Smooth muscle cell (in vitro differentiated cells): ENCODE measurements around the gene SLC15A3. TPM values are rescaled to one million over a fixed set of nuclear protein-coding genes. Genes with fewer than 3 reads are reported as not detected.

Experiments used
- DNase-seq: peaks from one replicate; lab custom pipeline; 2025; ENCODE audit not compliant: unreplicated experiment; lab: John Stamatoyannopoulos, UW
- H2AFZ ChIP-seq: fragments of 200-600 bp; sonication (generic); 2 replicates; pipeline ENCODE4 v1.6.0; 2016; ENCODE audit warnings: antibody characterized with exemption, low read depth, mild to moderate bottlenecking
- H3F3A ChIP-seq: fragments of 200-600 bp; sonication (generic); 2 replicates; pipeline ENCODE4 v1.6.0; 2017; ENCODE audit warnings: antibody characterized with exemption, low read depth
- H3K27ac ChIP-seq: fragments of 200-600 bp; sonication (generic); 2 replicates; pipeline ENCODE4 v1.5.1; 2016; ENCODE audit warnings: low read depth, mild to moderate bottlenecking
- H3K27me3 ChIP-seq: fragments of 200-600 bp; sonication (generic); 2 replicates; pipeline ENCODE4 v1.6.1; 2016; ENCODE audit warnings: low read depth, mild to moderate bottlenecking
- H3K36me3 ChIP-seq: fragments of 200-600 bp; sonication (generic); 2 replicates; pipeline ENCODE4 v1.5.1; 2016; ENCODE audit warnings: low read depth
- H3K4me1 ChIP-seq: fragments of 200-600 bp; sonication (generic); 2 replicates; pipeline ENCODE4 v1.5.1; 2016; ENCODE audit warnings: low read depth
- H3K4me2 ChIP-seq: fragments of 200-600 bp; sonication (generic); 2 replicates; pipeline ENCODE4 v1.6.0; 2016; ENCODE audit warnings: mild to moderate bottlenecking
- H3K4me3 ChIP-seq: fragments of 200-600 bp; sonication (generic); 2 replicates; pipeline ENCODE4 v1.5.1; 2016; ENCODE audit warnings: mild to moderate bottlenecking
- H3K79me2 ChIP-seq: fragments of 200-600 bp; sonication (generic); 2 replicates; pipeline ENCODE4 v1.6.0; 2016; ENCODE audit warnings: low read depth, mild to moderate bottlenecking
- H3K9ac ChIP-seq: fragments of 200-600 bp; sonication (generic); 2 replicates; pipeline ENCODE4 v1.6.0; 2016; ENCODE audit warnings: low read depth
- H3K9me3 ChIP-seq: fragments of 200-600 bp; sonication (generic); replicated peaks from 2 replicates; pipeline ENCODE4 v1.5.1; 2016; ENCODE audit warnings: low read depth
- H4K20me1 ChIP-seq: fragments of 200-600 bp; sonication (generic); 2 replicates; pipeline ENCODE4 v1.6.0; 2016; ENCODE audit warnings: low read depth
- WGBS: methylation state at CpG from one replicate; pipeline ENCODE4 v1.1.7; 2016; ENCODE audit warnings: low lambda C conversion rate; 5-methylcytosine and 5-hydroxymethylcytosine counted together
- polyA plus RNA-seq: library from polyadenylated mRNA; unstranded; fragments of >200 nt; fragmentation: Nextera tagmentation; extraction: Ambion mirVana; gene quantifications from 2 replicates; pipeline ENCODE4 v1.2.1, GENCODE V29; 2016
- total RNA-seq: library from RNA; depleted of rRNA; stranded (reverse); fragments of >200 nt; gene quantifications from 2 replicates; pipeline ENCODE4 v1.2.3, GENCODE V29; 2014
- TF ChIP-seq, protein P1 (sequence below): fragments of 200-600 bp; sonication (generic); IDR thresholded peaks from 2 replicates; pipeline ENCODE4 v1.5.1; 2017; ENCODE audit warnings: borderline replicate concordance, mild to moderate bottlenecking, antibody characterized with exemption; ENCODE audit not compliant: insufficient read depth, poor library complexity, severe bottlenecking

The SLC15A3 gene
- total and polyA plus RNA-seq, 2 experiments from 2014 or later: 0.27 to 0.33 TPM

GRCh38 chr11:60941371-60942119, 10.4 kb downstream of the SLC15A3 start:
- Histone ChIP-seq H3K9me3 (no peaks in the 10 kb centered on the region), H3K79me2 (no peaks in the 10 kb centered on the region), H3K27ac (no peak overlapping the region), H3K4me3 (no peak overlapping the region), H3K9ac (no peak overlapping the region), H2AFZ (no peak overlapping the region), H3K4me2 (no peak overlapping the region), H3F3A (no peaks in the 10 kb centered on the region), H3K27me3 (no peaks in the 10 kb centered on the region), H3K4me1 (no peaks in the 10 kb centered on the region), H3K36me3 (no peaks in the 10 kb centered on the region), H4K20me1 (no peaks in the 10 kb centered on the region)
- TF ChIP-seq, protein P1, sequence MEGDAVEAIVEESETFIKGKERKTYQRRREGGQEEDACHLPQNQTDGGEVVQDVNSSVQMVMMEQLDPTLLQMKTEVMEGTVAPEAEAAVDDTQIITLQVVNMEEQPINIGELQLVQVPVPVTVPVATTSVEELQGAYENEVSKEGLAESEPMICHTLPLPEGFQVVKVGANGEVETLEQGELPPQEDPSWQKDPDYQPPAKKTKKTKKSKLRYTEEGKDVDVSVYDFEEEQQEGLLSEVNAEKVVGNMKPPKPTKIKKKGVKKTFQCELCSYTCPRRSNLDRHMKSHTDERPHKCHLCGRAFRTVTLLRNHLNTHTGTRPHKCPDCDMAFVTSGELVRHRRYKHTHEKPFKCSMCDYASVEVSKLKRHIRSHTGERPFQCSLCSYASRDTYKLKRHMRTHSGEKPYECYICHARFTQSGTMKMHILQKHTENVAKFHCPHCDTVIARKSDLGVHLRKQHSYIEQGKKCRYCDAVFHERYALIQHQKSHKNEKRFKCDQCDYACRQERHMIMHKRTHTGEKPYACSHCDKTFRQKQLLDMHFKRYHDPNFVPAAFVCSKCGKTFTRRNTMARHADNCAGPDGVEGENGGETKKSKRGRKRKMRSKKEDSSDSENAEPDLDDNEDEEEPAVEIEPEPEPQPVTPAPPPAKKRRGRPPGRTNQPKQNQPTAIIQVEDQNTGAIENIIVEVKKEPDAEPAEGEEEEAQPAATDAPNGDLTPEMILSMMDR: no peak
- DNase-seq: no peak
- 89% methylated on average over 6 of the region's 6 CpGs for WGBS

GRCh38 chr11:60939855-60940254, 12.1 kb downstream of the SLC15A3 start:
- Histone ChIP-seq H3K4me1 (no peaks in the 10 kb centered on the region), H3K9me3 (no peaks in the 10 kb centered on the region), H3K27ac (no peak overlapping the region), H3K4me2 (peak overlapping the region; percentile 61), H4K20me1 (no peaks in the 10 kb centered on the region), H2AFZ (no peak overlapping the region), H3K27me3 (no peaks in the 10 kb centered on the region), H3K4me3 (no peak overlapping the region), H3K9ac (no peak overlapping the region), H3F3A (no peaks in the 10 kb centered on the region), H3K79me2 (no peaks in the 10 kb centered on the region), H3K36me3 (no peaks in the 10 kb centered on the region)
- WGBS: 16% methylated on average over 2 of the region's 2 CpGs
- no peak for DNase-seq
- TF ChIP-seq, protein P1: no peak

DNA sequence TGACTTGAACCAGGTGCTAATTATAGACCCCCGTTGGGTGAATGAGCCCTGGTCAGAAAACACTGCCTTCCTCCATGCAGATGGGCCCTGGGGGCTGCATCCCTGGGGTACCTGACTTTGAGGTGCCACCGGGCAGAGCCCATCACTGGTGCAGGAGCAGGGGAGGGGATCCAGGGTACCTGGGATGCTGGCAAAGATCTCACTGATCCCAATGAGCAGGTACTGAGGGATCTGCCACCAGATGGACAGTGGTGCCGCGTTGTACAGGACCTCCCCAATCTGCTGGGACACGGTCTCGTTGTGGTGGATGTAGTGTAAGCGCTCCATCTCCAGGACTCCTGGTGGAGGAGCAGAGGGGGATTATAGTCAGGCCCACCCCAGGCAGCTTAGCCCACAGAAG, 12.7 kb downstream of the SLC15A3 start:
- no peaks in the 10 kb centered on the region for H3F3A ChIP-seq
- H3K9me3 ChIP-seq: no peaks in the 10 kb centered on the region
- peak overlapping the region; percentile 61 for H3K4me2 ChIP-seq
- no peak overlapping the region for H3K9ac ChIP-seq
- no peak for DNase-seq
- H3K27ac ChIP-seq: no peak overlapping the region
- no peaks in the 10 kb centered on the region for H3K79me2 ChIP-seq
- 94% methylated on average over 7 of the region's 7 CpGs for WGBS
- TF ChIP-seq, protein P1: no peak
- no peak overlapping the region for H3K4me3 ChIP-seq
- H4K20me1 ChIP-seq: no peaks in the 10 kb centered on the region
- no peaks in the 10 kb centered on the region for H3K36me3 ChIP-seq
- no peaks in the 10 kb centered on the region for H3K4me1 ChIP-seq
- no peaks in the 10 kb centered on the region for H3K27me3 ChIP-seq
- no peak overlapping the region for H2AFZ ChIP-seq

DNA sequence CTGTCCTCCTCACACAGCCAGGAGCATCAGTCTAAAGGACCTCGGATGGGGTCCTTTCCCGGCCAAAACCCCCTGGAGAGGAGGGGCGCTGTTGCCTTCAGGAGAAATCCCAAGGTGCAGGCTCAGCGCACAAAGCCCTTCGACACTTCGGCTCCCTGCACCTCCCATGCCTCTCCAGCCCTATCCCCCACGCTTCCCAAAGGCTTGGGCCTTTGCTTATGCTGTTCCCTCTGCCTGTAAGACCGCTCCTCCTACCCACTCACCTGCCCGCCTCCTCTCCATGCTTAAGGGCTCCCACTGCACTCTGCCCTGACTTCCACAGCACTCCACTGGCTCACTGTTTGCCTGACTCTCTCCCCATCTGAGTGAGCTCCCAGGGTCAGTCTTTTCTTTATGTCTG, 13.5 kb downstream of the SLC15A3 start:
- TF ChIP-seq, protein P1: no peak
- 91% methylated on average over 9 of the region's 9 CpGs for WGBS
- Histone ChIP-seq H3F3A (no peaks in the 10 kb centered on the region), H3K27ac (no peak overlapping the region), H3K9ac (no peak overlapping the region), H3K79me2 (no peaks in the 10 kb centered on the region), H3K4me3 (no peak overlapping the region), H3K4me2 (no peak overlapping the region), H3K4me1 (no peaks in the 10 kb centered on the region), H3K9me3 (no peaks in the 10 kb centered on the region), H3K27me3 (no peaks in the 10 kb centered on the region), H3K36me3 (no peaks in the 10 kb centered on the region), H4K20me1 (no peaks in the 10 kb centered on the region), H2AFZ (no peak overlapping the region)
- no peak for DNase-seq
